ENCODE measurements around the gene BIK. TPM values are rescaled to one million over a fixed set of nuclear protein-coding genes. Genes with fewer than 3 reads are reported as not detected.

BIK gene, protein sequence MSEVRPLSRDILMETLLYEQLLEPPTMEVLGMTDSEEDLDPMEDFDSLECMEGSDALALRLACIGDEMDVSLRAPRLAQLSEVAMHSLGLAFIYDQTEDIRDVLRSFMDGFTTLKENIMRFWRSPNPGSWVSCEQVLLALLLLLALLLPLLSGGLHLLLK
- 10 to 100 TPM in 2 of 4 donors, 1 to 10 TPM in 1, not detected in 1; 7.4 to 16.5 (median 15.6) TPM for total RNA-seq

DNA sequence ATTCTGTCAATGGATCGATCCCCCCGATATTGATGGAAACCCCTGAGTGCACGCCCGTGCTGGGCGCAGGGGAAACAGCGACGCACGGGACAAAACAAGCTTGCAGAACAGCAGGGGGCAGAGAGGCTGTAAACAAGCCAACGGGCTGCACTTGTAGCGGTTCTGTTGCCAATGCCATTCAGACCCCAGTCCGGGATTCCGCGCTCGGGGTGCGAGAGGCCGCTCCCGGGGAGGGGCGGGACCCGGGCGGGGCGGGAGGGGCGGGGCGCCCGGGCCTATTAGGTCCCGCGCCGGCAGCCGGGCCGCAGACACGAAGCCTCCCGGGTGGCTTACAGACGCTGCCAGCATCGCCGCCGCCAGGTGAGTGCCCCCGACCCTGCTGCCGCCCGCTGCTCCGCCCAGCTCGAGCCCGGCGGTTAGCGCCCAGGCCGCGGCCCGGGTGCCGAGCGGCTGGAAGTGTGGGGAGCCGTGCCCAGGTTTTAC, at the start of gene BIK:
BIK (plus strand) TSS at position 307 of the 483 bp plus-strand sequence. CDS start 13,273 bp downstream, outside the sequence.
- peak; percentile 51 to 78 (median 77) for DNase-seq
- Histone ChIP-seq H3K27ac (peak within 1 kb of the TSS in 3 of 4 donors; percentile 6 to 57 (median 10)), H3K36me3 (no peaks in the 10 kb centered on the region), H3K4me3 (peak within 1 kb of the TSS; percentile 39 to 85 (median 68)), H3K27me3 (no peaks in the 10 kb centered on the region), H3K9me3 (no peaks in the 10 kb centered on the region), H3K4me1 (peaks cover 0 to 20% (median 8%) of the 10 kb centered on the region in 4 donors)
- peak in 1 of 2 donors; percentile 68 for TF ChIP-seq POLR2A (IDR thresholded peaks at IDR 0.05)
- TF ChIP-seq, protein P1, sequence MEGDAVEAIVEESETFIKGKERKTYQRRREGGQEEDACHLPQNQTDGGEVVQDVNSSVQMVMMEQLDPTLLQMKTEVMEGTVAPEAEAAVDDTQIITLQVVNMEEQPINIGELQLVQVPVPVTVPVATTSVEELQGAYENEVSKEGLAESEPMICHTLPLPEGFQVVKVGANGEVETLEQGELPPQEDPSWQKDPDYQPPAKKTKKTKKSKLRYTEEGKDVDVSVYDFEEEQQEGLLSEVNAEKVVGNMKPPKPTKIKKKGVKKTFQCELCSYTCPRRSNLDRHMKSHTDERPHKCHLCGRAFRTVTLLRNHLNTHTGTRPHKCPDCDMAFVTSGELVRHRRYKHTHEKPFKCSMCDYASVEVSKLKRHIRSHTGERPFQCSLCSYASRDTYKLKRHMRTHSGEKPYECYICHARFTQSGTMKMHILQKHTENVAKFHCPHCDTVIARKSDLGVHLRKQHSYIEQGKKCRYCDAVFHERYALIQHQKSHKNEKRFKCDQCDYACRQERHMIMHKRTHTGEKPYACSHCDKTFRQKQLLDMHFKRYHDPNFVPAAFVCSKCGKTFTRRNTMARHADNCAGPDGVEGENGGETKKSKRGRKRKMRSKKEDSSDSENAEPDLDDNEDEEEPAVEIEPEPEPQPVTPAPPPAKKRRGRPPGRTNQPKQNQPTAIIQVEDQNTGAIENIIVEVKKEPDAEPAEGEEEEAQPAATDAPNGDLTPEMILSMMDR (IDR thresholded peaks at IDR 0.05), result peak in 3 of 6 experiments; percentile 13 to 29 (median 24)

DNA sequence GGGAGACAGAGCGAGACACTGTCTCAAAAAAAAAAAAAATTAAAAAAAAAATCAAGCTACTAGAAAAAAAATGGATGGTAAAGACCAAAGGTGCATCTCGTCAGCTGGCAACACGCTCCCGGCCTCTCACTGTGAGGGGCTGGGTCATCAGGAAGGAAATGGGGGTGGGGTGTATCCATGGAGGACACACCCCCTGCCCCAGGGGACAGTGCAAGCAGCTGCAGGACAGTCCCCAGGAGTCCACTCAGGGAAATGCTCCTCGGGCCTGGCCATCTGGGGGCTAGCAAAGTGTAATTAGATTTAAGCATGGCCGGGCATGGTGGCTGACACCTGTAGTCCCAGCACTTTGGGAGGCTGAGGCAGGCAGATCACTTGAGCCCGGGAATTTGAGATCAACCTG, 44.4 kb upstream of the BIK start:
- TF ChIP-seq, protein P1 (IDR thresholded peaks at IDR 0.05), result no peak
- TF ChIP-seq POLR2A (IDR thresholded peaks at IDR 0.05), result no peak
- Histone ChIP-seq H3K27me3 (no peaks in the 10 kb centered on the region), H3K4me1 (no peaks in the 10 kb centered on the region), H3K9me3 (no peaks in the 10 kb centered on the region), H3K36me3 (peaks cover 0 to 9% (median 0%) of the 10 kb centered on the region in 3 donors), H3K27ac (no peak overlapping the region), H3K4me3 (no peak overlapping the region)
- DNase-seq, result no peak

DNA sequence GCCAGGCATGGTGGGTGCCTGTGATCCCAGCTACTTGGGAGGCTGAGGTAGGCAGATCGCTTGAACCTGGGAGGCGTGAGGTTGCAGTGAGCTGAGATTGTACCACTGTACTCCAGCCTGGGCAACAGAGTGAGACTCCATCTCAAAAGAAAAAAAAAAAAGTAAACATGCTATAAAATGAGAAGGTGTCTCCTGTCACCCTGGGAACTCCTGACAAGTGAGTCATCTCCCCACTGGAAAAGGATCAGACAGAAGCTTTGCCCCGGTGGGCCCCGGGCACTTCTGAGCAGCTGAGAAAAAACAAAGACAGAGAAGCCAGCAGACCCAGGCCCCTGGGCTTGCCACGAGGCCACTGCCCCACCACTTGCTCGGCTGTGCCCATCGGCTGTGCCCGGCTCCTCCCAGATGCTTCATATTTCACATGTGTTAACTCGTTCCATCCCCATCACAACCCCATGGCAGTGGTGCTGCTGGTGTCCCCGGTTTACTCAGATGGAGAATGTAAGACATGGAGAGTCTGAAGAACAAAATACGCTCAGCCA, 43.6 kb upstream of the BIK start:
- H3K36me3 ChIP-seq, result peaks cover 0 to 1% (median 0%) of the 10 kb centered on the region in 3 donors
- no peaks in the 10 kb centered on the region for H3K9me3 ChIP-seq
- no peaks in the 10 kb centered on the region for H3K4me1 ChIP-seq
- H3K27me3 ChIP-seq, result no peaks in the 10 kb centered on the region
- TF ChIP-seq POLR2A (IDR thresholded peaks at IDR 0.05), result no peak
- TF ChIP-seq, protein P1 (IDR thresholded peaks at IDR 0.05), result no peak
- H3K27ac ChIP-seq, result no peak overlapping the region
- no peak for DNase-seq
- H3K4me3 ChIP-seq, result no peak overlapping the region

DNA sequence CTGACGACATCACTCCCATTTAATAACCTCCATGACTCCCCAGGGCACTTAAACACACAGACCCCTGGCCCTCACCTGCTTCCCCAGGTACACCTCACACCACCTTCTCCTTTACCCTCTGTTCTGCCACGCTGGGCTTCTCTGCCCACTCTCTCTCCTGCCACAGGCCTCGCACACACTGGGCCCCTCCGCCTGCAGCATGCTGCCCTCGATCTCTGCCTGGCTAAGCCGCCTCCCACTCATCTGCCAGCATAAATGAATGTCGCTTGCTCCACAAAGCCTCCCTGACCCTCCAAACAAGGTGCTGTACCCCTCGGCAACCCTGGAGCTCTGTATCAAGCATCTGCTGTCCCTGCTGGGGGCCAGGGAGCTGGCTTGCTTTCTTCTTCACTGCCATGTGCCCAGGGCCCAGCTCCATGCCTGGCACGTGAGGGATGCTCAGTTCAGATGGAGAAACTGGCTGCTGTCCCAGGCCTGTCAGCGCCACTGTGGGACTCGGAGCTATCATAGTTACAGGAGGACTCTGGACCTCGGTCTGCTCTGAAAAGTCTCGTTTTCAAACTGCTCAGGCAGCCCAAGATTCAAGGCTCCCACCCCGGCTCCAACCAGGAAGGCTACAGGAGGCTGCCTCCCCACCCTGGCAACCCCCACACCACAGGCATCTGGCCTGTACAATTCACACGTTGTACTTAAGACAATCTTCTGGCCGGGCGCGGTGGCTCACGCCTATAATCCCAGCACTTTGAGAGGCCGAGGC, 33.3 kb upstream of the BIK start:
- Histone ChIP-seq H3K27me3 (no peaks in the 10 kb centered on the region), H3K4me1 (peaks cover 0 to 12% (median 0%) of the 10 kb centered on the region in 4 donors), H3K4me3 (no peak overlapping the region), H3K27ac (no peak overlapping the region), H3K9me3 (no peaks in the 10 kb centered on the region), H3K36me3 (no peaks in the 10 kb centered on the region)
- peak in 2 of 3 donors; percentile 52 to 60 for DNase-seq
- no peak for TF ChIP-seq POLR2A (IDR thresholded peaks at IDR 0.05)

DNA sequence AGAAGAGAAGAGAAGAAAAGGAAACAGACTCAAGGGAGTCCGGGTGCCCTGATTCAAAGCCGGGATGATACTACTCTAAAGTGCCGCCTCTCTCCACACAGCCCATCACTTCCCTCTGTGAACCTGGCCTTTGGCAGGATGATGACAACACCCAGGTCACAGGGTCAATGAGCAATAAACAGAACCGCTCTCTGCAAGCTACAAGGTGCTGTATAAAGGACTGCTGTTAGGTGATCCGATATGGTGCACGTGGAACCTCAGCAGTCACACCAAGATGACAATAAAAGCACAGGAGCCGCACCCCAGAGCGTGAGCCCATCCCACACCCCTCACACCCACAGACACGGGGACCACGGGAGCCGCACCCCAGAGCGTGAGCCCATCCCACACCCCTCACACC, 32.0 kb upstream of the BIK start:
- peak in 2 of 3 donors; percentile 69 to 88 for DNase-seq
- H3K36me3 ChIP-seq, result no peaks in the 10 kb centered on the region
- H3K27me3 ChIP-seq, result no peaks in the 10 kb centered on the region
- H3K9me3 ChIP-seq, result no peaks in the 10 kb centered on the region
- H3K4me3 ChIP-seq, result no peak overlapping the region
- TF ChIP-seq, protein P1 (IDR thresholded peaks at IDR 0.05), result no peak
- TF ChIP-seq POLR2A (IDR thresholded peaks at IDR 0.05), result no peak
- peaks cover 0 to 12% (median 0%) of the 10 kb centered on the region in 4 donors for H3K4me1 ChIP-seq
- H3K27ac ChIP-seq, result peak overlapping the region in 1 of 4 donors; percentile 35
